CD14-positive monocyte (primary cell): ENCODE data around the gene GRID1. TPM values are rescaled to one million over a fixed set of nuclear protein-coding genes. Genes with fewer than 3 reads are reported as not detected.
A peak's percentile ranks its signal among the peaks of the same experiment; 100 is the strongest.

Source experiments
- DNase-seq, 3 donors: peaks; one replicate each; pipeline ENCODE4 v3.0.0-alpha.2; 2011 to 2022
- H2AFZ ChIP-seq: 2 replicates; pipeline ENCODE4 v1.6.0; 2012; ENCODE audit warnings: mild to moderate bottlenecking, low read depth, low read length, inconsistent platforms; ENCODE audit not compliant: insufficient read depth, poor library complexity, severe bottlenecking
- H3K27ac ChIP-seq, 2 donors: 1 replicate in 1 of 2; 2 replicates in 1 of 2; pipeline ENCODE4 v1.5.1; 2012 to 2013; ENCODE audit warnings: low read length in 2 of 2, control low read depth in 1 of 2, inconsistent platforms in 1 of 2, low read depth in 1 of 2, mild to moderate bottlenecking in 1 of 2
- H3K27me3 ChIP-seq, 2 donors: one replicate each; pipeline versions ENCODE4 v1.6.0 to v1.6.1; 2011 to 2013; ENCODE audit warnings: low read length in 2 of 2; ENCODE audit not compliant: control insufficient read depth in 2 of 2, insufficient read depth in 2 of 2
- H3K36me3 ChIP-seq, 2 donors: replicated peaks in 1 of 2; 1 replicate in 1 of 2; 2 replicates in 1 of 2; pipeline versions ENCODE4 v1.5.1 to v1.6.1; 2012 to 2013; ENCODE audit warnings: low read length in 2 of 2, control low read depth in 1 of 2, inconsistent platforms in 1 of 2, mild to moderate bottlenecking in 1 of 2; ENCODE audit not compliant: insufficient read depth in 2 of 2, control insufficient read depth in 1 of 2
- H3K4me1 ChIP-seq, 2 donors: 1 replicate in 1 of 2; 2 replicates in 1 of 2; pipeline versions ENCODE4 v1.5.1 to v1.6.1; 2012 to 2013; ENCODE audit warnings: low read length in 2 of 2, control low read depth in 1 of 2, inconsistent platforms in 1 of 2, mild to moderate bottlenecking in 1 of 2, moderate library complexity in 1 of 2; ENCODE audit not compliant: insufficient read depth in 2 of 2, control insufficient read depth in 1 of 2
- H3K4me2 ChIP-seq: replicated peaks from 2 replicates; pipeline ENCODE3; 2012; ENCODE audit warnings: low read length, moderate library complexity, mild to moderate bottlenecking; ENCODE audit not compliant: poor library complexity, severe bottlenecking; ENCODE audit errors: extremely low read depth
- H3K4me3 ChIP-seq, 3 experiments: fragments of 200-600 bp in 1 of 3; sonication (generic) in 1 of 3; replicated peaks in 1 of 3; 1 replicate in 2 of 3; 2 replicates in 1 of 3; pipeline ENCODE4 v1.5.1; 2011 to 2013; ENCODE audit warnings: low read length in 3 of 3, mild to moderate bottlenecking in 3 of 3, control low read depth in 2 of 3, low read depth in 2 of 3, inconsistent platforms in 1 of 3, moderate library complexity in 1 of 3
- H3K79me2 ChIP-seq: 2 replicates; pipeline ENCODE4 v1.6.0; 2012; ENCODE audit warnings: mild to moderate bottlenecking, control low read depth, inconsistent platforms, low read length, moderate library complexity; ENCODE audit not compliant: insufficient read depth
- H3K9ac ChIP-seq: 2 replicates; pipeline ENCODE4 v1.6.0; 2017; ENCODE audit warnings: low read length, mild to moderate bottlenecking; ENCODE audit not compliant: insufficient read depth, poor library complexity, severe bottlenecking
- H3K9me3 ChIP-seq, 2 donors: replicated peaks in 1 of 2; 1 replicate in 1 of 2; 2 replicates in 1 of 2; pipeline versions ENCODE4 v1.5.1 to v1.6.1; 2012 to 2013; ENCODE audit warnings: low read length in 2 of 2, control low read depth in 1 of 2; ENCODE audit not compliant: control insufficient read depth in 1 of 2, insufficient read depth in 1 of 2
- H4K20me1 ChIP-seq: 2 replicates; pipeline ENCODE4 v1.6.0; 2012; ENCODE audit warnings: mild to moderate bottlenecking, low read length, control low read depth, moderate library complexity; ENCODE audit not compliant: insufficient read depth
- H3K27ac Mint-ChIP-seq, 7 donors: one replicate each; pipeline ENCODE4 v1.8.0; 2020; ENCODE audit warnings: mild to moderate bottlenecking in 7 of 7, mixed read lengths in 7 of 7, moderate library complexity in 6 of 7, inconsistent platforms in 2 of 7
- H3K27me3 Mint-ChIP-seq, 3 donors: one replicate each; pipeline ENCODE4 v1.8.0; 2021 to 2022; ENCODE audit warnings: low read depth in 3 of 3, mild to moderate bottlenecking in 3 of 3, mixed read lengths in 3 of 3, moderate library complexity in 3 of 3, inconsistent platforms in 1 of 3
- H3K36me3 Mint-ChIP-seq, 2 donors: one replicate each; pipeline ENCODE4 v1.8.0; 2020; ENCODE audit warnings: mixed read lengths in 2 of 2, inconsistent platforms in 1 of 2, mild to moderate bottlenecking in 1 of 2
- H3K4me1 Mint-ChIP-seq: one replicate; pipeline ENCODE4 v1.8.0; 2020; ENCODE audit warnings: mild to moderate bottlenecking, mixed read lengths
- H3K4me3 Mint-ChIP-seq, 2 donors: one replicate each; pipeline ENCODE4 v1.8.0; 2020; ENCODE audit warnings: mild to moderate bottlenecking in 2 of 2, mixed read lengths in 2 of 2, moderate library complexity in 1 of 2
- H3K9me3 Mint-ChIP-seq, 7 donors: one replicate each; pipeline ENCODE4 v1.8.0; 2020 to 2022; ENCODE audit warnings: mixed read lengths in 7 of 7, mild to moderate bottlenecking in 6 of 7, moderate library complexity in 6 of 7, inconsistent platforms in 2 of 7
- WGBS: methylation state at CpG from one replicate; pipeline ENCODE4 v1.1.5; 2013; ENCODE audit warnings: missing lambda C conversion rate; ENCODE audit not compliant: insufficient coverage; 5-methylcytosine and 5-hydroxymethylcytosine counted together
- intact Hi-C, 2 donors: fragments of 100-400 bp; cut with micrococcal nuclease; formaldehyde crosslinking; loops; one replicate each; pipeline versions ENCODE4 v1.15.0 to v1.15.1; 2023
- polyA plus RNA-seq, 3 donors: library from polyadenylated mRNA; depleted of rRNA in 1 of 3; unstranded in 2 of 3; stranded (reverse) in 1 of 3; fragments of 300-500 nt in 2 of 3; fragments of >200 nt in 1 of 3; fragmentation: Illumina TruSeq in 2 of 3; gene quantifications; 1 replicate in 2 of 3; 2 replicates in 1 of 3; pipeline ENCODE4 v1.2.3, GENCODE V29; 2012 to 2021
- TF ChIP-seq, protein P1 (sequence below): fragments of 200-600 bp; IDR thresholded peaks from one replicate; pipeline ENCODE4 v1.8.0; 2022; ENCODE audit warnings: antibody characterized with exemption, mild to moderate bottlenecking

GRID1 gene
- polyA plus RNA-seq, 3 donors = not detected

- Histone ChIP-seq H3K4me1 (no peaks in the 10 kb centered on the region), H3K9ac (no peak overlapping the region), H3K36me3 (no peaks in the 10 kb centered on the region), H3K27me3 (no peaks in the 10 kb centered on the region), H3K4me2 (no peak overlapping the region), H3K27ac (no peak overlapping the region), H3K9me3 (peaks cover 4 to 21% of the 10 kb centered on the region in 2 donors), H2AFZ (no peak overlapping the region), H3K79me2 (no peaks in the 10 kb centered on the region), H3K4me3 (no peak overlapping the region), H4K20me1 (no peaks in the 10 kb centered on the region)
- Mint-ChIP-seq H3K27me3 (peaks cover 0 to 1% (median 0%) of the 10 kb centered on the region in 3 donors), H3K4me3 (no peak overlapping the region), H3K36me3 (no peaks in the 10 kb centered on the region), H3K4me1 (no peaks in the 10 kb centered on the region), H3K27ac (peak overlapping the region in 1 of 7 donors; percentile 12), H3K9me3 (peaks cover under 1 to 13% (median 6%) of the 10 kb centered on the region in 7 donors)
- DNase-seq = no peak
- intact Hi-C loops = no loop called here
- TF ChIP-seq, protein P1, sequence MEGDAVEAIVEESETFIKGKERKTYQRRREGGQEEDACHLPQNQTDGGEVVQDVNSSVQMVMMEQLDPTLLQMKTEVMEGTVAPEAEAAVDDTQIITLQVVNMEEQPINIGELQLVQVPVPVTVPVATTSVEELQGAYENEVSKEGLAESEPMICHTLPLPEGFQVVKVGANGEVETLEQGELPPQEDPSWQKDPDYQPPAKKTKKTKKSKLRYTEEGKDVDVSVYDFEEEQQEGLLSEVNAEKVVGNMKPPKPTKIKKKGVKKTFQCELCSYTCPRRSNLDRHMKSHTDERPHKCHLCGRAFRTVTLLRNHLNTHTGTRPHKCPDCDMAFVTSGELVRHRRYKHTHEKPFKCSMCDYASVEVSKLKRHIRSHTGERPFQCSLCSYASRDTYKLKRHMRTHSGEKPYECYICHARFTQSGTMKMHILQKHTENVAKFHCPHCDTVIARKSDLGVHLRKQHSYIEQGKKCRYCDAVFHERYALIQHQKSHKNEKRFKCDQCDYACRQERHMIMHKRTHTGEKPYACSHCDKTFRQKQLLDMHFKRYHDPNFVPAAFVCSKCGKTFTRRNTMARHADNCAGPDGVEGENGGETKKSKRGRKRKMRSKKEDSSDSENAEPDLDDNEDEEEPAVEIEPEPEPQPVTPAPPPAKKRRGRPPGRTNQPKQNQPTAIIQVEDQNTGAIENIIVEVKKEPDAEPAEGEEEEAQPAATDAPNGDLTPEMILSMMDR = no peak
- WGBS = no CpG with 5 or more reads among the region's 4 CpGs
Measured at GRCh38 chr10:85643171-85643844, 723.3 kb downstream of the GRID1 start.

DNA sequence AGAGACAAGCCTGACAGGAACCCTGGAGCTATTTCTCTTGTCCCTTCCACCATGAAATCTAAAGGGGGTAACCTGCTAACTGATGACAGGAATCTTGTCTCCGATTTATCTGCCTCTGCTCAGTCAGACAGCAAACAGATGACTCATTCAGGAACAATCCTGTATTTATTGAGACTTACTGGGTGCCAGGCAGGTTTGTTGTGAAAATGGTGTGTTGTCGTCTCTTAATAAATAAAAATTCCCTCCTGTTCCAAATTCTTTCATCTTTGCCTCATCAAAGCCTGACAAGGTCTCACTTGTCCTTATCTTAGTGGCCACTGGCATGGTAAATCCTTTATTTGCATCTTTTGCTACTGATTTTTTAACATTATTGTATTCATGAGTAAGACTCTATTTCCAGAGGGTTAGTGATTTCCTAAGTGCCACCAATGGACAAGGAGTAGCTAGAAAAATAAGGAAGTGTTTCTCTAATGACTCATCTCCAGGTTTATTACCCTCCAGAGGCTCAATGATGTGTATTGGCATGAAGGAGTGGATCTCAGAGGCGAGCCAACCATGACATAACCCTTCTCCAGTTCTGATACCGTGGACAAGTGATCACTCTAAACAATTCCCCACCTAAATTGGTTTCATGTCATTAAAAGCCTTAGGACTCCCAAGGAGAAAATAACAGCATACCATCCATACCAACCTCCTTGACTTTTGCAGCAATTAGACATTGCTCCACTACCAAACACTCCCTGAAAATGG, 724.0 kb downstream of the GRID1 start:
- Histone ChIP-seq H3K4me1 (no peaks in the 10 kb centered on the region), H3K9me3 (peaks cover 4 to 19% of the 10 kb centered on the region in 2 donors), H3K4me3 (no peak overlapping the region), H2AFZ (no peak overlapping the region), H3K79me2 (no peaks in the 10 kb centered on the region), H3K4me2 (no peak overlapping the region), H3K9ac (no peak overlapping the region), H3K36me3 (no peaks in the 10 kb centered on the region), H3K27me3 (no peaks in the 10 kb centered on the region), H3K27ac (no peak overlapping the region), H4K20me1 (no peaks in the 10 kb centered on the region)
- intact Hi-C loops = no loop called here
- H3K4me3 Mint-ChIP-seq = no peak overlapping the region
- H3K27me3 Mint-ChIP-seq = no peaks in the 10 kb centered on the region
- no peak overlapping the region for H3K27ac Mint-ChIP-seq
- WGBS = no CpG with 5 or more reads among the region's 4 CpGs
- no peaks in the 10 kb centered on the region for H3K36me3 Mint-ChIP-seq
- no peaks in the 10 kb centered on the region for H3K4me1 Mint-ChIP-seq
- H3K9me3 Mint-ChIP-seq = peaks cover 0 to 11% (median 6%) of the 10 kb centered on the region in 7 donors
- TF ChIP-seq, protein P1 = no peak
- DNase-seq = no peak
